CD4-positive, alpha-beta T cell treated with Interleukin-12 subunit alpha and Interleukin-12 subunit beta, for 1 hour (primary cell): ENCODE data around the gene UBE2Q1.
A peak's percentile ranks its signal among the peaks of the same experiment; 100 is the strongest.

Source experiments
- DNase-seq: peaks from one replicate; pipeline ENCODE4 v3.0.0-alpha.2; 2020

UBE2Q1 gene

DNA sequence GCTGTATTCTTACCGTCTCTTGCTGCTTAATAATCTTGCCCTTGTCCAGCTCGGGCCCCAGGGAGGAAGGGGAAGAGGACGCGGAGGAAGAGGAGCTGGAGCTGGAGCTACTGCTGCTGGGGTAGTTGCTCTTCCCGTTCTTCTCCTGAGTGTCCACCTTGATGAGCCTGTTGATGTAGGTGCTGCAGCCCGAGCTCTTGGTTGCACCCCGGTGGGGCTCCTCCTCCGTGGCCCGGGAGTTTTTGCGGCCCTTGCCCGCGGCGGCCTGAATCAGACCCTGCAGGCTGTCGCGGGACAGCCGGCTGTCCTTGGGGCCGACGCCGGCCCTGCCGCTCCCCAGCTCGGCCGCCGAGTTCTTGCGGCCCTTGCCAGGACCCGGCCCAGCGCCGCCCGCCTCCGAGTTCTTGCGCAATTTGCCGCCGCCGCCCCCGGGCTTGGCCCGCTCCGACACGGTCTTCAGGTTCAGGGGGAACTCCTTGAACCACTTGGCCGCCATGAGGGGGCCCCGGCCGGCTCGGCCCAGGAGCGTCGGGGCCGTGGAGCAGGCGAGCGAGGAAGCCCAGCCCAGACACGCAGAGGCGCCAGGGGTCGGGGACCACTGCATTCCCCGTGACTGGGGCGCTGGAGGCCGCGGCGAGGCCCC is 56.9 kb downstream of the UBE2Q1 start:
- DNase-seq: peak; percentile 2

DNA sequence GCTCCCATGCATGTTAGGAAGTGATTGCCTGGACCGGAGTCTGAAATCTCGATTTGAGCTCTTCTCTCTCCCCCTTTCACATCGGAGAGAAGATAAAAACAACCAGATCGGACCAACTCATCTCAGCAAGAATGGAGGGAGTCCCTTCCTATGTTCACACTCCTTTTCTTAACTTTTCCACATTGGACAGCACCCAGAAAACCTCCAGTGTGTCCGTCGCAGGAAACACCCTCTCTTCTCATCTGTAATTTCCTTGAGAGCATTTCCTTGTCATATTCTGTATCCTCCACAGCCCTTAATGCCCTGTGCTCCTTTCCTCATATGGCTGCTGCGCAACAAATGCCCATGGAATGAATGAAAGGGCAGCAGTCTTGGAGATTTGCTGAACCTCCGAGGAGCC is 57.9 kb downstream of the UBE2Q1 start:
- no peak for DNase-seq

DNA sequence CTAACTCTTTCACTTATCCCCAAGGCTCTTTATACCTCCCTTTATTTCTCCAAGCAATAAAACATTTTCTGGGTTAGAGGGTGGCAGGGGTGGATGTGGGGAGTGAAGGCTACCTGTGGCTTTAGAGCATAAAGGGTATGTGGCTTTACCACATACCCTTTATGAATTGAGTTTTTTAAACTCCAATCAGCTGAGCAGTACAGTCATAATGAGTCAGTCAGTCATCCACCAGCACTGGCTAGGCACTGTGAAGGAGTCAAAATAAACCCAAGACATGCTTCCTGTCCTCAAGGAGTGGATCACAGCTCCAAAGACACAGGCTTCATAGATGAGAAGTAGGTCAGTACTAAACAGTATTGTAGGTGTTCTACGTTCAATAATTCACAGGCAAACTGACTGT is 59.0 kb downstream of the UBE2Q1 start:
- DNase-seq: no peak
